Right lobe of liver (tissue), 4 donors: ENCODE measurements around the gene ARHGAP42.

Experiments
- POLR2A ChIP-seq: fragments of 450-650 bp; IDR thresholded peaks from one replicate; pipeline ENCODE4 v1.6.1; 2017; ENCODE audit warnings: antibody characterized with exemption, mild to moderate bottlenecking
- TF ChIP-seq, protein P1 (sequence below), 4 donors: fragments of 200-600 bp in 3 of 4; fragments of 450-650 bp in 1 of 4; IDR thresholded peaks; one replicate each; pipeline versions ENCODE4 v1.5.1 to v1.8.0; 2016 to 2022; ENCODE audit warnings: antibody characterized with exemption in 4 of 4, mild to moderate bottlenecking in 2 of 4
- donor health status: DM: no; HTN: no; CAD: no.
- donor health status: DM: no; HTN: no; CAD: no.
- donor health status: DM: no; HTN: yes; CAD: no.

DNA sequence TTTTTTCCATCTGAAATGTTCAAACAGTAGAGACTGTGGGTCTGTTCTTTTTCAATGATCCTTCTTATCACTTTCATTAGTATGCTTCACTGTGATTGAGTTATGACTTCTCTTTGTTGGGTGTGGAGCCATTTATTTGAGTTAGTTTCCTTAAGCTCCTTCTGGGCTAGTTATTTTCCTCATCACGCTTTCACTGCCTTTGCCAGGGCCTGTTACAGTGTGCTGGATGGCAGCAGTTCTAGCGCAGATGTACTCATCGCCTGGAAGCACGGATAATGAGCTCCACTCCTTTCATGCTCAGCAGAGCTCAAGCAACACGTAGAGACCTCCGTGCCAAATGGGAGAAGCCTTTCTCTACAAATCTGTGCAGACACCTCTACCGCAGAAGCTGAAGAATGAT is 7.0 kb upstream of the ARHGAP42 start:
- TF ChIP-seq, protein P1, sequence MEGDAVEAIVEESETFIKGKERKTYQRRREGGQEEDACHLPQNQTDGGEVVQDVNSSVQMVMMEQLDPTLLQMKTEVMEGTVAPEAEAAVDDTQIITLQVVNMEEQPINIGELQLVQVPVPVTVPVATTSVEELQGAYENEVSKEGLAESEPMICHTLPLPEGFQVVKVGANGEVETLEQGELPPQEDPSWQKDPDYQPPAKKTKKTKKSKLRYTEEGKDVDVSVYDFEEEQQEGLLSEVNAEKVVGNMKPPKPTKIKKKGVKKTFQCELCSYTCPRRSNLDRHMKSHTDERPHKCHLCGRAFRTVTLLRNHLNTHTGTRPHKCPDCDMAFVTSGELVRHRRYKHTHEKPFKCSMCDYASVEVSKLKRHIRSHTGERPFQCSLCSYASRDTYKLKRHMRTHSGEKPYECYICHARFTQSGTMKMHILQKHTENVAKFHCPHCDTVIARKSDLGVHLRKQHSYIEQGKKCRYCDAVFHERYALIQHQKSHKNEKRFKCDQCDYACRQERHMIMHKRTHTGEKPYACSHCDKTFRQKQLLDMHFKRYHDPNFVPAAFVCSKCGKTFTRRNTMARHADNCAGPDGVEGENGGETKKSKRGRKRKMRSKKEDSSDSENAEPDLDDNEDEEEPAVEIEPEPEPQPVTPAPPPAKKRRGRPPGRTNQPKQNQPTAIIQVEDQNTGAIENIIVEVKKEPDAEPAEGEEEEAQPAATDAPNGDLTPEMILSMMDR (IDR thresholded peaks at IDR 0.05), result no peak
- TF ChIP-seq POLR2A, result no peak
